GM12878 (cell line): ENCODE data around the gene KLHDC10.

Source experiments
- CHD1 ChIP-seq: IDR thresholded peaks from 2 replicates; pipeline ENCODE4 v1.6.1; 2012; ENCODE audit warnings: low read depth, low read length, improper control_type of control experiment
- EGR1 ChIP-seq, 2 experiments: IDR thresholded peaks; 1 replicate in 1 of 2; 2 replicates in 1 of 2; pipeline ENCODE4 v1.6.1; 2011 to 2012; ENCODE audit warnings: low read depth in 2 of 2, low read length in 2 of 2, borderline replicate concordance in 1 of 2, mild to moderate bottlenecking in 1 of 2, moderate library complexity in 1 of 2
- FOXM1 ChIP-seq: IDR thresholded peaks from 2 replicates; pipeline ENCODE4 v1.6.1; 2012; ENCODE audit warnings: low read depth, mild to moderate bottlenecking, inconsistent platforms, low read length, moderate library complexity
- IRF4 ChIP-seq: IDR thresholded peaks from 2 replicates; pipeline ENCODE4 v1.6.1; 2011; ENCODE audit warnings: low read depth, low read length
- POLR2A ChIP-seq: IDR thresholded peaks from 2 replicates; pipeline ENCODE4 v1.6.1; 2011; ENCODE audit warnings: low read depth, mild to moderate bottlenecking, low read length
- RAD21 ChIP-seq: IDR thresholded peaks from 2 replicates; pipeline ENCODE4 v1.6.1; 2011; ENCODE audit warnings: mild to moderate bottlenecking, low read depth, low read length, moderate library complexity; ENCODE audit not compliant: insufficient read depth
- TF ChIP-seq, protein P1 (sequence below): IDR thresholded peaks from 2 replicates; pipeline ENCODE4 v1.6.1; 2012; ENCODE audit warnings: low read depth, low read length, improper control_type of control experiment
- TF ChIP-seq, protein P2 (sequence below): IDR thresholded peaks from 2 replicates; pipeline ENCODE4 v1.6.1; 2011; ENCODE audit warnings: low read depth, low read length, improper control_type of control experiment, borderline replicate concordance
- TF ChIP-seq, protein P3 (sequence below), 3 experiments: IDR thresholded peaks in 2 of 3; conservative IDR thresholded peaks in 1 of 3; 2 replicates each; pipeline ENCODE4 v1.5.1; 2011; ENCODE audit warnings: low read depth in 3 of 3, low read length in 3 of 3, mild to moderate bottlenecking in 3 of 3, control low read depth in 2 of 3, moderate library complexity in 2 of 3, inconsistent platforms in 1 of 3, mixed read lengths in 1 of 3; ENCODE audit not compliant: control insufficient read depth in 2 of 3, insufficient read depth in 1 of 3; ENCODE audit errors: extremely low read depth in 1 of 3

DNA sequence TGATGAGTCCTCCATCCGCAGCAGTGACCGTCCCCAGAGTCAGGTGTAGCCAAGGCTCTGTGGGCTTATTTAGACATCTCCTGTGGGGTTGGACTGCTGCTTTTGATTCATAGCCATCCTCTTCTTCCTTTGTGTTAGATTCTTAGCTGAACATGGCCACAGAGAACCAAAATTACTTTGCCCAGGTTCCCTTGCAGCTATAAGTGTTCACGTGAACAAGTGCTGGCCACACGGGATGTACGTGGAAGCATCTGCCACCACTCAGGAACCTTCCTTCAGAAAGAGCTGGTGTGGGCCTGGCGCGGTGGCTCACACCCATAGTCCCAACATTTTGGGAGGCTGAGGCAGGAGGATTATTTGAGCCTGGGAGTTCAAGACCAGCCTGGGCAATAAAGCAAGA is 85.8 kb downstream of the KLHDC10 start:
- TF ChIP-seq CHD1 = no peak
- TF ChIP-seq, protein P1, sequence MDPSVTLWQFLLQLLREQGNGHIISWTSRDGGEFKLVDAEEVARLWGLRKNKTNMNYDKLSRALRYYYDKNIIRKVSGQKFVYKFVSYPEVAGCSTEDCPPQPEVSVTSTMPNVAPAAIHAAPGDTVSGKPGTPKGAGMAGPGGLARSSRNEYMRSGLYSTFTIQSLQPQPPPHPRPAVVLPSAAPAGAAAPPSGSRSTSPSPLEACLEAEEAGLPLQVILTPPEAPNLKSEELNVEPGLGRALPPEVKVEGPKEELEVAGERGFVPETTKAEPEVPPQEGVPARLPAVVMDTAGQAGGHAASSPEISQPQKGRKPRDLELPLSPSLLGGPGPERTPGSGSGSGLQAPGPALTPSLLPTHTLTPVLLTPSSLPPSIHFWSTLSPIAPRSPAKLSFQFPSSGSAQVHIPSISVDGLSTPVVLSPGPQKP = no peak
- TF ChIP-seq, protein P2, sequence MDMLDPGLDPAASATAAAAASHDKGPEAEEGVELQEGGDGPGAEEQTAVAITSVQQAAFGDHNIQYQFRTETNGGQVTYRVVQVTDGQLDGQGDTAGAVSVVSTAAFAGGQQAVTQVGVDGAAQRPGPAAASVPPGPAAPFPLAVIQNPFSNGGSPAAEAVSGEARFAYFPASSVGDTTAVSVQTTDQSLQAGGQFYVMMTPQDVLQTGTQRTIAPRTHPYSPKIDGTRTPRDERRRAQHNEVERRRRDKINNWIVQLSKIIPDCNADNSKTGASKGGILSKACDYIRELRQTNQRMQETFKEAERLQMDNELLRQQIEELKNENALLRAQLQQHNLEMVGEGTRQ = no peak
- no peak for TF ChIP-seq EGR1 (IDR thresholded peaks at IDR 0.05; ENCODE audit: borderline replicate concordance in 1 of 2, low read depth in 2 of 2, low read length in 2 of 2)
- no peak for TF ChIP-seq FOXM1
- TF ChIP-seq IRF4 = no peak
- TF ChIP-seq, protein P3, sequence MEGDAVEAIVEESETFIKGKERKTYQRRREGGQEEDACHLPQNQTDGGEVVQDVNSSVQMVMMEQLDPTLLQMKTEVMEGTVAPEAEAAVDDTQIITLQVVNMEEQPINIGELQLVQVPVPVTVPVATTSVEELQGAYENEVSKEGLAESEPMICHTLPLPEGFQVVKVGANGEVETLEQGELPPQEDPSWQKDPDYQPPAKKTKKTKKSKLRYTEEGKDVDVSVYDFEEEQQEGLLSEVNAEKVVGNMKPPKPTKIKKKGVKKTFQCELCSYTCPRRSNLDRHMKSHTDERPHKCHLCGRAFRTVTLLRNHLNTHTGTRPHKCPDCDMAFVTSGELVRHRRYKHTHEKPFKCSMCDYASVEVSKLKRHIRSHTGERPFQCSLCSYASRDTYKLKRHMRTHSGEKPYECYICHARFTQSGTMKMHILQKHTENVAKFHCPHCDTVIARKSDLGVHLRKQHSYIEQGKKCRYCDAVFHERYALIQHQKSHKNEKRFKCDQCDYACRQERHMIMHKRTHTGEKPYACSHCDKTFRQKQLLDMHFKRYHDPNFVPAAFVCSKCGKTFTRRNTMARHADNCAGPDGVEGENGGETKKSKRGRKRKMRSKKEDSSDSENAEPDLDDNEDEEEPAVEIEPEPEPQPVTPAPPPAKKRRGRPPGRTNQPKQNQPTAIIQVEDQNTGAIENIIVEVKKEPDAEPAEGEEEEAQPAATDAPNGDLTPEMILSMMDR (IDR thresholded peaks at IDR 0.05 in 2 of 3, conservative IDR thresholded peaks at IDR 0.05 in 1 of 3; ENCODE audit: control insufficient read depth in 2 of 3, extremely low read depth in 1 of 3, insufficient read depth in 1 of 3, low read depth in 3 of 3, low read length in 3 of 3) = no peak
- no peak for TF ChIP-seq RAD21
- TF ChIP-seq POLR2A = no peak
